Esophagus muscularis mucosa (tissue), 4 donors: ENCODE results near the gene PDPR. TPM values are rescaled to one million over a fixed set of nuclear protein-coding genes. Genes with fewer than 3 reads are reported as not detected.
A peak's percentile ranks its signal among the peaks of the same experiment; 100 is the strongest.
"Not testable (repeated sequence)": the region's sequence is repeated elsewhere in the genome, so short reads cannot be mapped to it uniquely, and the experiment has no call there.

Source experiments
- DNase-seq: peaks from one replicate; pipeline ENCODE4 v3.0.0-alpha.2; 2017; ENCODE audit errors: extremely low spot score
- H3K27ac ChIP-seq, 4 donors: fragments of 200-600 bp; sonication (generic); replicated peaks in 1 of 4; 1 replicate in 3 of 4; 2 replicates in 1 of 4; pipeline ENCODE4 v1.5.1; 2016 to 2019; ENCODE audit warnings: mild to moderate bottlenecking in 1 of 4
- H3K27me3 ChIP-seq, 4 donors: fragments of 200-600 bp; sonication (generic); one replicate each; pipeline versions ENCODE4 v1.5.1 to v1.6.0; 2016 to 2019
- H3K36me3 ChIP-seq, 4 donors: fragments of 200-600 bp; sonication (generic); one replicate each; pipeline ENCODE4 v1.5.1; 2016 to 2019
- H3K4me1 ChIP-seq, 4 donors: fragments of 200-600 bp; sonication (generic); one replicate each; pipeline ENCODE4 v1.5.1; 2016 to 2019
- H3K4me3 ChIP-seq, 4 donors: fragments of 200-600 bp; sonication (generic); 1 replicate in 2 of 4; 2 replicates in 2 of 4; pipeline ENCODE4 v1.5.1; 2016 to 2019; ENCODE audit warnings: mild to moderate bottlenecking in 4 of 4, moderate library complexity in 1 of 4
- H3K9me3 ChIP-seq, 4 donors: fragments of 200-600 bp; sonication (generic); 1 replicate in 3 of 4; 2 replicates in 1 of 4; pipeline ENCODE4 v1.5.1; 2016 to 2019
- EP300 ChIP-seq: sonication (generic); formaldehyde crosslinking; IDR thresholded peaks from one replicate; pipeline ENCODE4 v1.6.1; 2017; ENCODE audit warnings: antibody characterized with exemption
- POLR2A ChIP-seq: fragments of 450-650 bp; IDR thresholded peaks from one replicate; pipeline ENCODE4 v1.6.1; 2017; ENCODE audit warnings: antibody characterized with exemption, moderate library complexity, mild to moderate bottlenecking, low read depth
- POLR2AphosphoS5 ChIP-seq, 2 donors: sonication (generic); formaldehyde crosslinking; IDR thresholded peaks; one replicate each; pipeline ENCODE4 v1.6.1; 2017; ENCODE audit warnings: antibody characterized with exemption in 2 of 2
- WGBS: methylation state at CpG from one replicate; pipeline ENCODE4 v1.1.5; 2018; 5-methylcytosine and 5-hydroxymethylcytosine counted together
- intact Hi-C: fragments of 100-400 bp; cut with DNase I; formaldehyde crosslinking; loops from one replicate; pipeline ENCODE4 v1.15.1; 2023
- total RNA-seq, 4 donors: library from RNA; depleted of rRNA; stranded (reverse); fragments of >200 nt; gene quantifications; one replicate each; pipeline versions ENCODE4 v1.1.0 to v1.2.1, GENCODE V29; 2016
- TF ChIP-seq, protein P1 (sequence below), 3 experiments: fragments of 200-600 bp in 2 of 3; fragments of 450-650 bp in 1 of 3; sonication (generic) in 2 of 3; IDR thresholded peaks; one replicate each; pipeline ENCODE4 v1.5.1; 2017 to 2019; ENCODE audit warnings: antibody characterized with exemption in 3 of 3, mild to moderate bottlenecking in 2 of 3, moderate library complexity in 1 of 3

Gene PDPR
- total RNA-seq, 4 donors from 2014 or later, result 19.1 to 31.8 (median 27.4) TPM

DNA sequence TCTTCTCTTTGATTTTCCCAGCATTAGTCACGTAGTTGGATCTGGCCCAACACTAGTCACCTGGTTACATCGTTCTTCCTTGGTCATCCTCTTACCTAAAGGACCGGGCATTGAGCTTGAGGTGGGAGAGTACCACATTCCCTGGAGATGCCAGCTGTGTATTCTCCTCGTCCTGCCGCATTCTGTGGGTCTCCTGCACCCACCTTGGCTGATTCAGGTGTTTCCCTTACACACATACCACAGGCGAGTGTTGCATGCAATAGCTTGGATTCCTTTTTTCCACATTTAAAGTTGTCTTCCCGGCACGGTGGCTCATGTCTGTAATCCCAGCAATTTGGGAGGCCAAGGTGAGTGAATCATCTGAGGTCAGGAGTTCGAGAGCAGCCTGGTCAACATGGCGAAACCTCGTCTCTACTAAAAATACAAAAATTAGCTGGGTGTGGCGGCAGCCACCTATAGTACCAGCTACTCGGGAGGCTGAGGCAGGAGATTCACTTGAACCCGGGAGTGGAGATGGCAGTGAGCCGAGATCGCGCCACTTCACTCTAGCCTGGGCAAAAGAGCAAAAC is 37.9 kb downstream of the PDPR start:
- Histone ChIP-seq H3K4me3 (no peak overlapping the region), H3K4me1 (no peaks in the 10 kb centered on the region), H3K9me3 (no peaks in the 10 kb centered on the region), H3K36me3 (peaks cover 92 to 97% (median 94%) of the 10 kb centered on the region in 4 donors), H3K27ac (no peak overlapping the region), H3K27me3 (no peaks in the 10 kb centered on the region)
- intact Hi-C loops, result no loop called here
- TF ChIP-seq POLR2AphosphoS5 (IDR thresholded peaks at IDR 0.05) (no peak), EP300 (no peak), POLR2A (no peak)
- TF ChIP-seq, protein P1, sequence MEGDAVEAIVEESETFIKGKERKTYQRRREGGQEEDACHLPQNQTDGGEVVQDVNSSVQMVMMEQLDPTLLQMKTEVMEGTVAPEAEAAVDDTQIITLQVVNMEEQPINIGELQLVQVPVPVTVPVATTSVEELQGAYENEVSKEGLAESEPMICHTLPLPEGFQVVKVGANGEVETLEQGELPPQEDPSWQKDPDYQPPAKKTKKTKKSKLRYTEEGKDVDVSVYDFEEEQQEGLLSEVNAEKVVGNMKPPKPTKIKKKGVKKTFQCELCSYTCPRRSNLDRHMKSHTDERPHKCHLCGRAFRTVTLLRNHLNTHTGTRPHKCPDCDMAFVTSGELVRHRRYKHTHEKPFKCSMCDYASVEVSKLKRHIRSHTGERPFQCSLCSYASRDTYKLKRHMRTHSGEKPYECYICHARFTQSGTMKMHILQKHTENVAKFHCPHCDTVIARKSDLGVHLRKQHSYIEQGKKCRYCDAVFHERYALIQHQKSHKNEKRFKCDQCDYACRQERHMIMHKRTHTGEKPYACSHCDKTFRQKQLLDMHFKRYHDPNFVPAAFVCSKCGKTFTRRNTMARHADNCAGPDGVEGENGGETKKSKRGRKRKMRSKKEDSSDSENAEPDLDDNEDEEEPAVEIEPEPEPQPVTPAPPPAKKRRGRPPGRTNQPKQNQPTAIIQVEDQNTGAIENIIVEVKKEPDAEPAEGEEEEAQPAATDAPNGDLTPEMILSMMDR (IDR thresholded peaks at IDR 0.05), result no peak
- 86% methylated on average over 17 of the region's 17 CpGs for WGBS
- peak; percentile 88 for DNase-seq

DNA sequence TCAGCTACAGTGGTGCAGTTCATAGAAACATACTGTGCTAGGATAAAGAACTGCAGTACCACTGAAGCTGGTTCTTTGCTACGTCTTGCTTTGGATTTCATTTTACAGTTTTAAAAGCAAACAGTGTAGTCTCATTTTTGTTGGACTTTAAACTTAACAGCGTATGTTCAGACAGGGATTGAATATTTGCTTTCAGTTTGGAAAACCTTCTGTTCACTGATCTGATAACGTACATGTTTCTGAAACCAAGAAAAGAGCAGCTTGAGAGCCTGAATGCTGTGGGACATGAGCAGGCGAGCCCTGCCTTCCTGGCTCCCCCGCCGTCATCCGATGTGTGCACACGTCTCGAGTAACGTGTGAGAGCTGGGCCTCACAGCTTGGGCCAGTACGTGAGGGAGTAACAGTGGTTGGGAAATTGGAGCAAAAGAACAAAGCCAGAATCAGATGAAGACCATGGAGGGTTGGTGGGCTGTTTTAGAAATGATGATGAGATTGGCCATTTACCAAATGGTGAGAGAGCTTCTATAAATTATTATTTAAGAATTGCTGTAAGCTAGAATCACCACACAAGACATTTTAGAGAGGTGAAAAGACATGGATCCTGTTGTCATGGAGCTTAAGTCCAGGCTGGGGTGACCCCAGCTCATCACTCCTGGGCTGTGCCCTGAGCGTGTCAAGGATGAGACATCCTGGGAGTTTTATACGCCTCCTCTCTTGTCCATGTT is 38.6 kb downstream of the PDPR start:
- Histone ChIP-seq H3K4me3 (no peak overlapping the region), H3K9me3 (no peaks in the 10 kb centered on the region), H3K27ac (no peak overlapping the region), H3K4me1 (no peaks in the 10 kb centered on the region), H3K36me3 (peaks cover 97 to 100% (median 98%) of the 10 kb centered on the region in 4 donors), H3K27me3 (no peaks in the 10 kb centered on the region)
- TF ChIP-seq, protein P1 (IDR thresholded peaks at IDR 0.05), result no peak
- TF ChIP-seq POLR2AphosphoS5 (IDR thresholded peaks at IDR 0.05) (no peak), POLR2A (no peak), EP300 (no peak)
- intact Hi-C loops, result no loop called here
- 90% methylated on average over 13 of the region's 13 CpGs for WGBS
- no peak for DNase-seq

- peaks cover 97 to 100% (median 100%) of the 10 kb centered on the region in 4 donors for H3K36me3 ChIP-seq
- H3K27ac ChIP-seq, H3K4me1 ChIP-seq, H3K4me3 ChIP-seq, H3K9me3 ChIP-seq, H3K27me3 ChIP-seq, DNase-seq, intact Hi-C loops: not testable (repeated sequence)
- WGBS, result 93% methylated on average over 10 of the region's 10 CpGs
Observed at GRCh38 chr16:70154736-70155135, 40.6 kb downstream of the PDPR start.

DNA sequence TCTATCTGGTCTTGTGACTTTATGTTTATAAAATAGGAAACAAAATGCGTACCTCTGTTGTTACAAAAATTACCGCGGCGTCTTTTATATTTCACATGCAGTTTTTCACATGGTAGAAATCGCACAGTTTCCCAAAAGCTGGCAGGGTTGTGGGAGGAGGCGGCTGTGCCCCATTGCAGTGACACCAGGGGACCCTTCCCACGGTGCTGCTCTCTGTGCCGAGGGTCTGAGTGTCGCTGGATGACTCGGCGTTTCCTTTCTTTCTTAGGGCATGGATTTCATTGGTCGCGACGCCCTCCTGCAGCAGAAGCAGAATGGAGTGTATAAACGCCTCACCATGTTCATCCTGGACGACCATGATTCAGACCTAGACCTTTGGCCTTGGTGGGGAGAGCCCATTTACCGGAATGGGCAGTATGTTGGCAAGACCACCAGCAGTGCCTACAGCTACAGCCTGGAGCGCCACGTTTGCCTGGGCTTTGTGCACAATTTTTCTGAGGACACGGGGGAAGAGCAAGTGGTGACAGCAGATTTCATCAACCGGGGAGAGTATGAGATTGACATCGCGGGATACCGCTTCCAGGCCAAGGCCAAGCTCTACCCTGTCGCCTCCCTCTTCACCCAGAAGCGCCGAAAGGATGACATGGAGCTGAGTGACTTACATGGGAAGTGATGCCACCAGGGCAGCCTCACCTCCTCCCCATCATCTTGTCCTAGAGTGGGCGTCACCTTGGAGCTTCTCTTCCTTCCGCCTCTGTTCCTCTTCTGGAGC is 42.3 kb downstream of the PDPR start:
- Histone ChIP-seq H3K36me3 (peaks cover 95 to 100% (median 100%) of the 10 kb centered on the region in 4 donors), H3K27ac (no peak overlapping the region), H3K27me3 (no peaks in the 10 kb centered on the region), H3K4me3 (no peak overlapping the region), H3K4me1 (no peaks in the 10 kb centered on the region), H3K9me3 (no peaks in the 10 kb centered on the region)
- DNase-seq, result peak; percentile 91
- intact Hi-C loops, result no loop called here
- WGBS, result 91% methylated on average over 29 of the region's 29 CpGs
- TF ChIP-seq POLR2A (no peak), POLR2AphosphoS5 (IDR thresholded peaks at IDR 0.05) (no peak), EP300 (no peak)
- TF ChIP-seq, protein P1 (IDR thresholded peaks at IDR 0.05), result no peak

DNA sequence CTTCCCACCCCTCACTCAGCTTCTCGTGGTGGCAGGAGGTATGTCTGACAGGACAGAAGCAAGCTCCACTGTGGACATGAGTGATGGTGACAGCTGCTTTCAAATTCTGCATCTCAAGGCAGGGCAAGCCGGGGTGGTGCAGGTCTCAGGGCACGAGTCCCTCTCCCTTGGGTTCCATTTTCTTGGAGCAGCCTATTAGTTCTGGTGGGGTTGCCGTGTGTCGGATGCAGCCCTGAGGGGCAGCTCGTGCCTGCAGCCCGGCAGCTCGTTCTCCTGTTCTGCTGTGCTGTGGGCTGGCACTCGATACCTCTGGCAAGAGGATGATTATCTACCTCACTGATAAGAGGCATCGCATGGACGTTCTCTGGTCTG is 43.0 kb downstream of the PDPR start:
- Histone ChIP-seq H3K27ac (no peak overlapping the region), H3K9me3 (no peaks in the 10 kb centered on the region), H3K4me3 (no peak overlapping the region), H3K36me3 (peaks cover 90 to 100% (median 99%) of the 10 kb centered on the region in 4 donors), H3K27me3 (no peaks in the 10 kb centered on the region), H3K4me1 (no peaks in the 10 kb centered on the region)
- intact Hi-C loops, result no loop called here
- TF ChIP-seq, protein P1 (IDR thresholded peaks at IDR 0.05), result no peak
- TF ChIP-seq EP300 (no peak), POLR2AphosphoS5 (IDR thresholded peaks at IDR 0.05) (no peak), POLR2A (no peak)
- DNase-seq, result peak; percentile 91
- WGBS, result 85% methylated on average over 11 of the region's 11 CpGs
